ENCODE measurements around the gene SRPK2. TPM values are rescaled to one million over a fixed set of nuclear protein-coding genes. Genes with fewer than 3 reads are reported as not detected.
"Not testable (repeated sequence)": the region's sequence is repeated elsewhere in the genome, so short reads cannot be mapped to it uniquely, and the experiment has no call there.

SRPK2 gene
- polyA plus RNA-seq, 12 donors: 33.6 to 52.9 (median 43.1) TPM; not detected in 1

DNA sequence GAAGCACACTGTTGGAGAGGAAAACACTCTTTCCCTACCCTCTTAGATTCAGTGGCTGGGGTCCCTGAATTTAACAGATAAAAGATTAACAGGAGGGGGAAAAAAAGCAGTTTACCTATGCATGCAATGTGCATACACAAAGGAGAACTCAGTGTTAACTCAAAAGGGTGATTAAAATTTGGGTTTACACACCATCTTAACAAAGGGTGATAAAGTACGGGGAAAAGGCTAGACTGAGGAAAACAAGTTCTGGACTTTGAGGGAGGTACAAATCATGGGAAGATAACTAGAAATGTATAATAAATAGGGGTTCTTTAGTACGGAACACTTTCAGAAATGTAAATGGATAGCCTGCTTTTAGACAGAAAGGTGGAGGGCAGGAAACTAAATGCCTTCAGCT is 83.1 kb downstream of the SRPK2 start:
- DNase-seq: no peak

GRCh38 chr7:105304040-105304895 is 84.5 kb downstream of the SRPK2 start:
- DNase-seq: no peak

GRCh38 chr7:105300587-105300986 is 88.1 kb downstream of the SRPK2 start:
- not testable (repeated sequence) for DNase-seq

- DNase-seq: no peak
These were observed 90.3 kb downstream of the SRPK2 start for GRCh38 chr7:105298439-105298894.

GRCh38 chr7:105297985-105298384 is 90.7 kb downstream of the SRPK2 start:
- no peak for DNase-seq

- DNase-seq: no peak
These were observed 91.4 kb downstream of the SRPK2 start for GRCh38 chr7:105297309-105297708.

GRCh38 chr7:105296491-105296890 is 92.2 kb downstream of the SRPK2 start:
- no peak for DNase-seq

DNA sequence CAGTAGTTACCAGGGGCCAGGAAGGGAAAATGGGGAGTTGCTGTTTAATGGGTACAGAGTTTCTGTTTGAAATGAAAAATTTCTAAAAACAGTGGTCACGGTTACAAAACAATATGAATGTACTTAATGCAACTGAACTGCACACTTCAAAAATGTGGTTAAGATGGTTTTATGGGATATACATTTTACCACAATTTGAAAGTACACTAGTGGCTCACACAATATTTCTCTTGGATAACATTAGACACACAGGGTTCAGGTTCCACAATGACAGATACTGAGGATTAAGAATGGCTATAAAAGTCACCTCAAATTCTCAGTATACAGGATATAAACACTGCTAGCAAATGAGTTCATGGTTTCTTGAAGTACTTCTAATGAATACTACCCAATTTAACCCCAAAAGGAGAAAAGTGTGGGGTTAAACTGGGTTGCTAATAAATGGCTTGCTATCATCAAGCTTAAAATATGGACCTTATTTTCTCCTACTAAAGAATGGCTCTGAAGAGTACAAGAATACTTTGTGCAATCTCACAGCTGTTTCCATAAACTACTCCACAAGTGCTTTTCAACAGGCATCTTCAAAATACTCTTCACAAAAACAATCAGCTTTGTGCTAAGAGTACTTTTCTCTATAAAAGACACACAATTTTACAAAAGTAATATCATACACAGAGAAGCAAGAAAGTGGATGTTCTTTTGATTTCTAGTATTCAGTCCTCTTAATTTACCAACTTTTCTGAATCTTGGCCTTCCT is 92.9 kb downstream of the SRPK2 start:
- no peak for DNase-seq

DNA sequence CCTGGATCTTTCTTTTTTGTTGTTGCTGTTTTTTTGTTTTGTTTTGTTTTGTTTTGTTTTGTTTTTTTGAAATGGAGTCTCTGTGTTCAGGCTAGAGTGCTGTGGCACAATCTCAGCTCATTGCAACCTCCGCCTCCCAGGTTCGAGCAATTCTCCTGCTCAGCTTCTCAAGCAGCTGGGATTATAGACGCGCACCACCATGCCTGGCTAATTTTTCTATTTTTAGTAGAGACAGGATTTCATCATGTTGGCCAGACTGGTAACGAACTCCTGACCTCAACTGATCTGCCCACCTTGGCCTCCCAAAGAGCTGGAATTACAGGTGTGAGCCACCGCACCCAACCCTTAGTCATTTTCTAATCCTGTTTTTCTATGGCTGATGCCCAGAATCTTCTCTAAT is 94.2 kb downstream of the SRPK2 start:
- DNase-seq: not testable (repeated sequence)

GRCh38 chr7:105289704-105290103 is 99.0 kb downstream of the SRPK2 start:
- no peak for DNase-seq

DNA sequence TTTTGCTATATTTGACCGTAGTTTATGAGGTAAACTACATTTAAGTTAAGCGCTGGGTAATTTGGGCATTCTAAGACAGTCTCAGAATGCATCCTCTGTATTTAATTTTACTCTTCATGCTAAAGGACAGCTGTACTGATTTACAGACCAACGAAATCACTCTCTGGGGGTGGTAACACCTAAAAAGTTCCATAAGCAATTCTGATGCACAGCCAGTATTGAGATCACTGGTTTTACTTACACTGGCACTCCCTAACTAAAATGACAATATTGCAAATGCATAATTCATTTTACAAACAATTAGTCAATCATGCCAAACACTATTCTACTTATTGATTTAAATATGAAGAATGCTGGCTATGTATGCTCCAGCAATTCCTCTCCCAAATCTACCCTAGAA is 102.3 kb downstream of the SRPK2 start:
- DNase-seq: no peak

- DNase-seq: no peak
These were observed 103.4 kb downstream of the SRPK2 start for GRCh38 chr7:105285118-105285874.

DNA sequence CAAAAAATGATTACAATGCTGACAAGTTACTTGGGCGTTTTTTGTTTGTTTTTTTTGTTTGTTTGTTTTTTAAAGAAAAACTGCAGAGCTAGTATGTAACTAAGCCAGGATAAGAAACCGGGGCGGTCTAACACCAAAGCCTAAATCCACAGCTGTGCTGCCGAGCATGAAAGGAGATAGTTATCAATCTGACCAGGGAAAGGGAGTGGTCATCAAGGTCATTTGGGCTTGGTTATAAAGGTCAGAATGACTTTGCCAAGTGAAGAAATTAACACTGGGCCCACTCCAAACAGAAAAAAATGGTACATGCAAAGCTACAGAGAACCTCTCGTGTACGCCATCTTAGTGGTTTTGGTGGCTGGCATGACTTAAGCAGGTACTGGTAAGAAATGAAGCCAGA is 104.7 kb downstream of the SRPK2 start:
- DNase-seq: no peak

GRCh38 chr7:105281966-105282365 is 106.8 kb downstream of the SRPK2 start:
- DNase-seq: no peak

GRCh38 chr7:105279688-105280007 is 109.1 kb downstream of the SRPK2 start:
- DNase-seq: no peak

- DNase-seq: no peak
These were observed 109.6 kb downstream of the SRPK2 start for GRCh38 chr7:105278973-105279687.

GRCh38 chr7:105278565-105278964 is 110.2 kb downstream of the SRPK2 start:
- DNase-seq: no peak

DNA sequence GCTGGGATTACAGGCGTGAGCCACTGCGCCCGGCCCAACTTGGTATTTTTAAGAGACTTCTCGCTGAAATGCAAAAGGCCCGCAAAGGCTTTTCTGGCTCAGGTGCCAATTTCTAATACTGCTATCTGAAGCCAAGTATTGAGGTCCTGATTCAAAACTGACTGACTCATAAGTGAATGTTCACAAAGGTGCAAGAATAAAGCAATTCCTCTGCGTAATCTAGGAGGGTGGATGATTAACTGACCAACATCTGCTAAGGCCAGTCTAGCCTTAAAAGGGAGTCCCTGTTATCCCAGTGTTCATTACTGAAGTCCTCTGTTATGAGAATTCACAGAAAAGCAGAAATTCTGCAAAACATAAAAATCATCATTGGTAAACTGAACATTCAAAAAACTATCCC is 111.4 kb downstream of the SRPK2 start:
- DNase-seq: no peak

DNA sequence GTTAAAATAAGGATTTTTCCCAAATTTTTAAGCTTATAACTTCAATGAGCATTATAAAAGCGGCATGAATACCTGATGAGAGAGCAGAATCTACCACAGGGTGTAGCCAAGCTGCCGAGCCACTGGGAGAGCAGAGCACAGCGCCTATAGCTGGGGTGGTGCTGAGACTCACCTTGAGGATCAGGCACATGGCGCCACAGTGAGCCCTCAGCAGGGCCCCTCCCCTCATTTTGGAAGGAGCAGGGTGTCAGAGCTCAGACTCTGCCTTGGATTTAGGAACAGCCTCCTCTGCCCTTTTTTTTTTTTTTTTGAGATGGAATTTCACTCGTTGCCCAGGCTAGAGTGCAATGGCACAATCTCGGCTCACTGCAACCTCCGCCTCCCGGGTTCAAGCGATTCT is 118.6 kb downstream of the SRPK2 start:
- DNase-seq: no peak

DNA sequence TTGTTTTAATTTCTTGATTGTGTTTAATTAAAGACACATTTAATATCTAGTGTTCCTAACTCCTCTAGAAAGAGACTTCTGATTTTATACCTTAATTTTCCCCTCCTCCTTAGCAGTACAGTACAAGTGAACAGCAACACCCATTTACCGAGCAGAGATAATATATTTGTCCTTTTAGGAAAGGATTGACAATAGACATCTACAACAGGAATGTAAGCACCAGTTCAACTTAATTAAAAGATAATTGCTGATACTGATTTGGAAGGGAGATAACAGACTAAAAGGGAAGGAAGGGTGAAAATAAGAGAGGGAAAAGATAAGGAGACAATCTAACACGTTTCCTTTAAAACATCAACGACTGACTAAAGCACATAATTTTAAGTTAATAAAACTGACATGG is 119.3 kb downstream of the SRPK2 start:
- DNase-seq: no peak

DNA sequence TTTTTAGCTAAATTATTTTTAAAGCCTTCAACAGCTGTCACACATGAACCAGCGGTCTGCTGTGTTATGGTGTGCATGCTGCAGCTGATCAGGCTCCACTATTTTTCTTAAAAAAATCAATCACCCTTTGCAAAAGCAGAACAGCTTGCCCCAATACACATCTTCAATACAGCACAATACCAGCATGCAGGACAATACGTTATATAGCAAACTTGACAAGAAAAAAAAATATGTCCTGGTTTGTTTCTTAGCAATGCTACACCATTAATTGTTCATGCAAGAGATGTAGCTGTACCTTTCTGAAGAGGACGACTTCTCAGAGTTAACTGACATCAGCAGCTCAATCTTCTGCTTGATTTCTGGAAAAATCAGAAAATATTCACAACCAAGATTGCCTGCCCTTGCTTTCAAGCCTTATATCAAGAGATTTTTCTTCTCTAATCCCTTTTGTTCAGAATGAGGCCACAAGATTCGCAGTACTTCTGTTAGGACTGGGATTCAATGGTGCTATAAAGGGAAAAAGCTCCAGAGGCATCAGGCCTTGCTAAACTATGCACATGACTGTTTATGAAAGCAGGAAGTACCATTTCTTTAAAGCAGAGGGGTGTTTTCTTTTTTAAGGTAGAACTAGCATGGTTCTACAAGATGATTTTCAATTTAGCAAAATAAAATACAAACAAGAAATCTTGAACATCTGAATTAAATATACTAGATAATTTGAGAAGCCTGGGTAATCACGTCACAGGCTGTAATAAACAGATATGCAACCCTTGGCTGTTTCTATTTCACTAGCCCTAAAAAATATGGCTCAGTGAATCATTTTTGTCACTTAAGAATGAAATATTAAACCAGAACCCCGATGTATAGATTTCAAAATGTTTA is 120.0 kb downstream of the SRPK2 start:
- DNase-seq: peak; percentile 68

Data from muscle of arm (tissue), 12 donors.